HG03097 (cell line): Measurements from ENCODE around the gene COPG1.

Source experiments
- ATAC-seq: cut with Tn5 transposase; IDR thresholded peaks from one replicate; pipeline ENCODE4 v1.9.1; 2021; ENCODE audit not compliant: unreplicated experiment, low FRiP score

Gene COPG1

DNA sequence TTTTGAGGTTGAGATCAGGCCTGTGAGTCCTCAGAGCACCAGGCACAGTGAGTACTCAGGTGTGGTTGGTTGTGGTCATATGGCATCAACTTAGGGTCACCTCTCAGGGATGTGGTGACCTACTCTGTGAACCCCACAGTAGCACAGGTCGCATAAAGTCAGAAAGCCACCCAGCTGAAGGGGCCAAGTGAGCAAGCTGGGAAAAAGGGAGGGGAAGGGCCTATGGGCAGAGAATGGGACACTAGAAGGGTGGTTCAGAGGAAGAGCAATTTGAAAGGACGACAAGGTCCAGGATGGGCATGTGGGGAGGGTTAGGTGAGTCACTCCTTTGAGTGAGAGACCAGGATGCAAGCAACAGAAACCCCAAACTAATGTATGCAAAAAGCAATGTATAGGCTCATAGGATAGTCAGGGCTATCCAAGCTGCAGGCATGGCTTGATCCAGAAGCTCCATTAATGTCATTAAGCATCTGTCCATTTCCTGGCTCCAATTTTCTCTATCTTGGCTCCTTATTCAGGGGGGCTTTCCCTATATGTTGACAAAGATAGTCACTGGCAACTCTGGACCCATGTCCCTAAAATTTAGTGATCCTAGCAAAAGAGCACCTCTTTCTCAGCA is 62.7 kb downstream of the COPG1 start:
- no peak for ATAC-seq

DNA sequence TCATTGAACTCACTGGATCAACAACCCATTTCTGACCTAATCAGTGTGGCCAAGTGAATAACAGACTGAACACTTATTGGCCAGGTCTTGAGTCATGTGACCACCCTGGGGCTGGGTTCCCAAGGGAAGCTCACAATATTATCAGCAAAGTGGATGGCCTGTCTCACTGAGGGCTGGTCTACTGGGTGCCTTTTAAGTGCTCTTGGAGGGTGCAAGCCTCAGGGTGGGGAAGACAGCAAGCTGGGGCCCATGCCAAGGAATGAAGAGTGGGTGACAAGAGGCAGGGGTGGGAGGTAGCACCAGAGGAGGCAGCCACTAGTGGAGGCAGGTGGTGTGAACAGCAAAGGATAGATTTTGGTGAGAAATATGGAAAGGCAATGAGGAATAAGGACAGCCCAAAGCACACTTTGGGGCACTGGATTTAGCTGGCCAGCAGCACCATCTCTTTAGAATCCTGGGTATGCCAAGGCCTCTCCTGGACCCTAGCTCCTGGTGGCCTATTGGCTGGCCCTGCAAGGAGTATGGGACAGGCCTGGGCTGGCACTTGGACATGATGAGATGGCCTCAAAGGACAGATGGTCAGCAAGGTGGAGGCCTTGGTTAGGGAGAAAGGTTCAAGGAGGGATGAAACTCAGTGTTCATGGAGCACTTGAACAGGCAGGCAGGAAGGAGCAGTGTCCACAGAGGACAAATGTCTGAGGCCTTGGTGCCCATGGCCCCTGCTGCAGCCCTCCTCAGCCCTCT is 63.4 kb downstream of the COPG1 start:
- no peak for ATAC-seq

DNA sequence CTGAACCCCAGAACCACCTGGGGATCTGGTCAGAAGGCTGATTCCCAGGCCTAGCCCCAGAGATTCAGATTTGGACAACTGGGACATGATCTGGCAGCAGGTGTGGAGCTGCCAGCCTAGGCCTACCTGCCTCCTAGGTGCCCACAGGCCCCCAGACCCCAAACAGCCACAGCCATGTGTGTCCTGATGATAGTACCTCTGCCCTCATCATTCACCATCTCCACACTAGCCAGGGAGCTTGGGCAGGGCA is 63.9 kb downstream of the COPG1 start:
- no peak for ATAC-seq

DNA sequence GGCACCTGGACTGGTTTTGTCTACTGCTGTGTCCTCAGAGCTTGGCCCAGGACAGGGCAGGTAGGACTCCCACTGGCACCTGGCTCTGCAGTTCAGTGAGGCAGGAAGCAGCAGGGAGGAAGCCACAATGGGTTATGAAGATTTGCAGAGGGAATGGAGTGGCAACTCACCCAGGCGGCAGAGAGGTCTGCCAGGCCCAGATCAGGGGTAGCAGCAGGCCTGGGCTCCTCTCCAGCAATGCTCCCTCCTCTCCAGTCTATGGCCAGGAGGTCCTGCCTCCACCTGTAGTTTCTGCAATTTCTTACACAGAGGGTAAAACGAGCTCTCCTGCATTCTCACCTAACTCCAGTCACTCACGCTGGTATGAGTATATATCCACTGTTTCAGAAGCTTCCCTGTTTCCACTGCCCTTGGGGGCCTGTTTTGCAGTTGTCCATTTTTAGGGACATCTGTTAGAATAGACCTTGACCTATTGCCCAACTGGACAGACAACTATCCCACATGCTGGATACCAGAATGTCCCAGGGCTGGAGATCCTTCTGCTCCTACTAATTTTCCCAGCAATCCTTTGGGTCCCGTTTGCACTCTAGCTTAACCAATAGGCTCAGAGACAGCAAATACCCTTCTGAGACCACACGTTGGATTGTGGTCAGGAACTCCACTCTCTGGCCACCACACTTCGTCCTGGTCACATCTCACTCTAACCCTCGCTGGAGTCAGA is 64.4 kb downstream of the COPG1 start:
- ATAC-seq = no peak

DNA sequence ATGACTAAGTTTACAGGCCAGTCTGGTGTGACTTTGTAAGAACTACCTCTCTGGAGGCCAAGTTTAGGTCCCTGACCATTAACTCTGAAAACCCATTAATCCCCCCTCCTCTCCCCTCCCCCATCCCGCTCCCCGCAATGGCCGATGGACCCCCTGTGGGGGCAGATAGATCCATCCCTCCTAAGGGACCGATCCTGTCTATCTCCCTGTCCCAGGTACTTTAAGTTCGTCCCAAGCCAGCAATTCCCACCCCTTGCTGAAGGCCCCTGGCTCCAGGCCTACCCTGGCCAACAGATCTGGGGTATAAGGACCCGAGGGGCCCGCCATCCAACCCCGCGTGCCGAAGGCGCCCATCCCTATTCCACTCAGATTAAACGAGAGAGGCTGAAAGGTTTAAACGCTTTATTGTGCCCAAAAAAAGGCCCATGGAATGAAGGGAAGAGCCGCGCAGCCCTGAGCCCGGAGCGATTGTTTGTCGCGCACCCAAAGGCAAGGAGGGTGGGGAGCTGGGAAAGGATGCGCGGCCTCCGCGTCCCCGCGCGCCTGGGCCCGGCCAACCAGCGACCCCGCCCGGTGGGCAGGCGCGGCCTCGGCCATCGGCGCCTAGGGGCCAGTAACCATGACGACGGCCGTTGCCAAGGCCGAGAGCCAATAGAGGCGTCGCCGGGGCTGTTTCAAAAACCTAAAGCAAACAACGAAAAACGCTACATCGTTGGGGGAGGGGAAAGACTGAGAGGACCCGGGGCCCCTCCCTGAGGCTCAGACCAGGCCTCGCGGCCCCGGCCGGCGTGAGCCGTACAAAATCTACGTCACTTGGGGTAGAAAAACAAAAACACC is 65.2 kb downstream of the COPG1 start:
- no peak for ATAC-seq

DNA sequence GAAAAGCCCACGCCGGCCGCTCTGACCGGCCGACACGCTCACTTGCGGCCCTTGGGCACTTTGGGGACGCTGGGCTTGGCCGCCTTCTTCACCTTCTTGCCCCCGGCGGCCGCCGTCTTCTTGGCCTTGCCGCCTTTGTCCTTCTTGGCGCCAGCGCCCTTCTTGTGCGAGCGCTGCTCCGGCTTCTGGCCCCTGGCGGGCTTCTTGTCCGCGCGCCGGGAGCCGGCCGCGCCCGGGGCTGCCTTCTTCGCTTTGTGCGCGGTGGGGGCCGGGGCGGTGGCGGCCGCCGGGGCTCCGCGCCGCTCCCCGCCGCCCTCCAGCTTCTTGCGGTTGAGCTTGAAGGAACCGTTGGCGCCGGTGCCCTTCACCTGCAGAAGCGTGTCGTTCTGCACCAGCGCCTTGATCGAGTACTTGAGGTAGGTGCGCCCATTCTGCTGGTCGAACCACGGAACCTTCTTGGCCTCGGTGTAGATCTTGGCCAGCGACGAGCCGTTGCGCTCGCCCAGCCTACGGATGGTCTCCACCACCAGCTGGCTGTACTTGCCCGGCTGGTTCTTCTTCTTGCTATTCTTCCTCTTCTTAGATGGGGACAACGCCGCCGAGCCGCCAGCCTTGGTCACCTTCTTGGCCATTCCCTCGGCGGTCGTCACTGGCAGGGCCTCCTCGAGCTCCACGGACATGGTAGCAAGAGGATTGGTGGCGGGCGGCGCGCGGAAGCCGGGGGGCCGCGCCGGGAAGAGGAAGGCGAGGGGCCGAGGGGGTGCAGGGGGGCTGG is 66.0 kb downstream of the COPG1 start:
- no peak for ATAC-seq

DNA sequence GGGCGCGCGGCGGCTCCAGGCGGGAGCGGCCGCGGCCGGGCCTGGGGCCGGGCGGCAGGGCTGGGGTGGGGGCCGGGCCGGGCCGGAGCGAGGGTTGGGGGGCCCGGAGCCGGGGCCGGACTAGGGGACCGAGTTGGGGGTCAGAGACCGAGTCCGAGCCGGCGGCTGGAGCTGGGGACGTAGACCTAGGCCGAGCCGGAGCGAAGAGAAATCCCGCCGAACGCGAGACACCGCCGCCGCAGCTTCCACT is 66.5 kb downstream of the COPG1 start:
- no peak for ATAC-seq

DNA sequence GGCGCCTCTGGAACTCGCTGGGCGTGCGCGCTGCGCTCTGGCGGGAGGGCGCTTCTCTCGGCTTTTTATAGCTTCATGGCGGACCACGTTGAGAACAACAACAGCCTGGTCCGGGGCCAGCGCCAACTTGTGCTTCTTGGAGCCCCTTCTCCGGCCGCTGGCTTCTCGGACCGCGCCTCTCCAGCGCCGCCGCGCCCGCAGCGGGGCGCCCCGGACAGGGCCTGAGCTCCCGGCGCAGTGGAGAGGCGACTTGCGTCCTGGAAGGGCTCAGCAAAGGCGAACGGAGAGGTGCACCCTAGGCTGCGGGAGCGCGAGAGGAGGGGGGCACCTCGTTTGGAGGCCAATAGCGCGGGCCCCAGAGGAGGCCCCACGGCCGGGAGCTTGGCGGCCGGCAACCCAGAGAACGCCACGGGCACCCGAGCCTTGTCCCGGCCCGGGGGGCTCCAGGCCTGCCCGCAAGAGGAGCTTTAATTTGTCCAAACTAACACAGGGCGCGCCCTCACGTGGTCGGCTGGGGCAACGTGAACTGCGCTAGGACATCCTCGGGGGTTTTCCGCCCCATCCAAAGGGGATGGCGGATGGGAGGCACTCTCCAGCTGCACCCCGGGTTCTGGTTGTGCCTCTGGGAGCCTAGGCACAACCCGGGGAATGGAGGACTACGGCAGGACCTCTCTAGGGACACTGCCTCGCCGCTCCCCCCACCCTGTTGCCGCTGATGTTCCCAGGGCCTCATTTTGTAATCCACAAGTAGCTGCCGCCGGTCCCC is 67.0 kb downstream of the COPG1 start:
- no peak for ATAC-seq

DNA sequence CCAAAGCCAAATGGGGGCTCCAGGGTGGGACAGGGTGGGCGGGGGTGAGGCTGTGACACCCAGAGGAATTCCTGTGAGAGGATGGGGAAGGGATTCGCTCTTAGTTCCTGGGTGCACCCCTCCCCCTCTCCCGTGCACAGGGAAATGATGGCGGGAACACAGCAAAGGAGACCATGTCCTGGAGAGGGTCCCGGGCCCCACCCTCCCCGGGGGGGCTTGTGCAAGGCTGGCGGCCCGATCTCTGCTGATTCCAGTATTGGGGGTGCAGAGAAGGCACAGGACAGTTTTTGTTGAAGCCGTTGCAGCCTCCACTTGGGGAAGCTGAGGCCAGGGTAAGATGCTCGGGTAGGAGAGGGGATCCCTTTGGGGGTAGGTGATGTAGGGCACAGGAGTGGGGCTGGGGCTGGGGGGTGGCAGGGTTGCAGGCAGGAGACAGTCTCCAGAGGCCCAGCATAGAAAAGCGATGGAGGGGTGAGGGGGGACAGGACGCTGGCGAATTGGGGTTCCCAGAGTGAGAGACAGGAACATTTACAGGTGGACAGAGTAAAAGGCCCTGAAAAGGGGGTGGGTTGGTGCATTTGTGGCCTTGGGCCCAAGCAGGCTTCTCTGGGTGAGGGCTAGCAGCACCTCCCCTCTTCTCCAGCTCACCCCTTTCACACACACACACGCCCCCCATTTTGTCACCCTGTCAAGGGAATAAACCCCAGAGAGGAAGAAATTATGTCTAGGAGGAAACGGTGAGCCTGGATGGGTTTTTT is 67.8 kb downstream of the COPG1 start:
- no peak for ATAC-seq

DNA sequence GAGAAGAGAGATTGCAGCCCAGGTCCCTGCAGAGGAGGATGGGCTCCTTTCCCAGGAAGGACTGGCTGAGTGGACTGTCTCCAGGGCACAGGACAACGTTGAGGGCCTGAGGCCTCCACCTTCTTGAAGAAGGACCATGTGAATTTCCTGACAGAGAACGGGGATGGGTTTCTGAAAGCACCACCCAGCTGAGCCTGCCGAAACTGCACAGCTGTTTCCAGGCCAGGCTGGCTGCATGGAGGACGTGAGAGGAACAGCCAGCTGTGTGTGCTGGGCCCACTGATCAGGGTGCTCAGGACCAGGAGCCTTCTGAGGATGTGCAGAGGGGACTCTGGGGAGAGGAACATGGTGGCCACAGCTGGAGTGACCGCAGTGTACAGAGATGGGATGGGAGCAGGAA is 68.4 kb downstream of the COPG1 start:
- no peak for ATAC-seq

DNA sequence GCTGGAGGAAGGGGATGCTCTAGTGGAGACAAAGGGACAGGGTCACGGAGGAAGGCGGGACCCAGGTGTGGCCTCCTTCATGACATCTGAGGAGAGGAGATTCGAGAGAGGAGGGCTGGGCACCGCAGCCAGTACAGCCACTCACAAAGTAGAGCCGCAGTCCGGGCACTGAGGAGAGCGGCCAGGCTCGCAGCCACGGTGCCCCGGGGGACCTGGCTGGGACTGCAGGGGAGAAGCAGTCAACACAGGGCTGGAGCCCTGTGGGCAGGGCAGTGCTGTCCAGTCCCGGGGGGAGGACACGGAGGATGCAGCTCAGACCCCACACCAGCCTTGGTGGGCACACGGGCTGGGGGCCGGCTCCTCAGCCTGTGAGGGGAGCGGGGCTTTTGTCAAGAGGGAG is 69.5 kb downstream of the COPG1 start:
- no peak for ATAC-seq

DNA sequence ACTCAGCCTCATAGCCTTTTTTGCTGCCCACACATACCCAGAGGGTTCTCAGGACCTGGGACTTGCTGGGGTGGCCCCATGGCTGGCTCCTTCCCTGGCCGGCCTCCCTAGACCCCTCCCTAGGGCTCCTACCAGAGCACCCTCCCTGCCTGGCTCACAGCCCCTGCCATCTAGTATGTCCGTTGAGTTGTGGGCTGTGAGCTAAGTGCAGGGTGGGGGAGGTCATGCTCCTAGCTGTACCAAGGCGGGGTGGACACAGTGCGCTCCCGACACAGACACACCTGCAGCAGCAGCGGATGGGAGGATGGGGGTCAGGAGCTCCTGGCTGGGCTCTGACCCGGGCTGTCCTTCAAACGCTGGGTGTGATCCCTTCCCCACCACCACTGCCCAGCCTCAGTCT is 70.9 kb downstream of the COPG1 start:
- no peak for ATAC-seq

DNA sequence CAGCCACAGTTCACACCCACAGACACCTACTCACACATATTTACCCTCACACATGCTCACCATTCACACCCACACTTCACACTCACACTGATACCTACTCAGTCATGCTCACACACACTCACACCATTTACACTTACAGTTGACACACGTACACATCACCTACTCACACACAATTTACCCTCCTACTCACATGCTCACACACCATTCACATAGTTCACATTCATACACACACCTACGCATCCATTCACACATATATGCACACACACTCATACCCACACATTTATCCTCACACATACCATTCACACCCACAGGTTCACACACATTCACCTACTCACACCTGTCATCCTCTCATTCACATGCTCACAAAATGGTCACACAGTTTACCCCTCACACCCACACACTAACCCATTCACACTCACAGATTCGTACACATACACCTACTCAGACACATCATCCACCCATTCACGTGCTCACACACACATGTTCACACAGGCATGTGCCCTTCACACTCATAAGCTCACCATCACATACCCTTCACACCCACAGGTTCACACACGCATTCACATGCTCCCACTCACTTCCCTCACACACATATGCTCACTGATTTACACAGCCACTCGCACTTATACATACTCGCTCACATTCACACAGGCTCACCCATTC is 71.5 kb downstream of the COPG1 start:
- ATAC-seq = no peak

DNA sequence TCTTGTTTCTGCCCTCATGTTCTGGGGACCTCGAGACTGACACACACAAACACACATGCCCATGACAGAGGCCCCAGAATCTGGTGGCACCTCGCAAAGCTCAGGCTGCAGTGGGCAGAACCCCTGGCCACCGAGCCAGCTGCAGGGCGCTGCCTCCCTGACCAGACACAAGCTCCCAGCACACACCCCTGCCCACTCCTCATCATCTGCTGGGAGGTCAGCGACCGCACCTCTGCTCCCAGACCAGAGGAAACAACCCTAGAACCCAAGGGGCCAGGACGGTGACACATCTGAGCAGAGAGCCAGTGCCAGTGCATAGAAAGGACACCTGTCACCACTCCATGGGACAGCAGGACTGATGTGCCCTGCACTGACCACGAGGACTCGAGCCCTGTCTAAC is 72.5 kb downstream of the COPG1 start:
- no peak for ATAC-seq

DNA sequence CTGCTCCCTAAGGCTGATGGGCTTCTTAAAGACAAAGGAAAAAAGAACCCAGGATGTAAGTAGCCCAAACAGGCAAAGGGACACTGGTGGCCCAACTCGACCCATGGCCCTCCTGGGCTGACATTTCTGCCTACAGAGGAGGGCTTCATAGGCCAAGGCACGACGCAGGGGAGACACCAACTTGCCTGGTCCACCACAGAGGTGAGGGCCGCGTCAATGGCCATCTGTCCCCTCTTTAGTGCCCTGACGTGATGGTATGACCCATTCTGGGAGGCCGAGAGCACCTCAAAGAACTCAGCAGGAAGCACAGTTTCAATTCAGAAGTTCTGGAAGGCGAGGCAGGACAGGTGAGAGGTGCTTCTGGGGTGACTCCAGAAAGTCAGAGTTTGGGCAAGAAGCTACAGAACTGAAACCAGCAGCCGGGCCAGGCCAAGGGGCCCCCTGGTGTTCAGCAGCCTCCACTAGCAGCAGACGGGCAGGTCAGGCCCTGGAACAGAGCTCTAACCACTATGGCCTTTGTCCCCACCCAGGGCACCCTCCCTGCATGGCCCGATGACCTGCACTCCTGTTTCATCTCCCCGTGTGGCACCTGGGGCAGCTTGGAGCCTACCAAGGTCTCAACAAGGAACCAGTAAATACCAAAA is 74.4 kb downstream of the COPG1 start:
- no peak for ATAC-seq

DNA sequence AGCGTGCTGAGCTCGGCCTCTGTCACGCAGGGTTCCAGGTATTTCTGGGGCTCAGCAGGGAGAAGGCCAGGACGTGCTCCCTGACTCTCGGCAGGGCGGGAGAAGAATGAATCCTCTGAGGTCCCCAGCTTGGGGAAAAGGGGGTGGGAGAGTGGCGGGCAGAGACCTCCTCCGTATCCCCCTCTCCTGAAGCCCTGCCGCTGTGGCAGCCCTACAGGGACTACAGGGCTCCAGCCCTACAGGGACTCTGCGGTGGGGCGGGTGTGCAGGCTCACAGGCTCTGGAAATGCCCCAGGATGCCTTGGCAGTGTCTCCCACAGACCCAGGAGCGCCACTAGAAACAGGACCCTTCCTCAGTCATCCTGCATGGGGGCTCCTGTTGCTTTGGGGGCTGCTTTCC is 75.4 kb downstream of the COPG1 start:
- no peak for ATAC-seq

DNA sequence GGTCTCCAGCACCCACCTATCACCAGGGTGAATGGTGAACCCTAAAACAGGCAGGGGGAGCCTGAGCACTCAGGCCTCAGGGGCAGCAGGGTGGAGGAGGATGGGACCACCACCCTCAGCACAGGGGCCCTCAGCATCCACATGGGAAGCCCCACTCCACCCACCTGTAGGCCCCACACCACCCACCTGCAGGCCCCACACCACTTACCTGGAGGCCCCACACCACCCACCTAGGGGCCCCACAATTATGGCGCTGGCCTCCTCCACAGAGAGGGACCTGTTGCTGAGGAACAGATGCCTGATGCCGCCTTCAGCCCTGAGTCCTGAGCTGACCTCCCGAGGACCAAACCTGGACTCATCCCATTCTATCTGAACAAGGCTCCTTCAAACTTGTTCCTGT is 76.0 kb downstream of the COPG1 start:
- no peak for ATAC-seq

DNA sequence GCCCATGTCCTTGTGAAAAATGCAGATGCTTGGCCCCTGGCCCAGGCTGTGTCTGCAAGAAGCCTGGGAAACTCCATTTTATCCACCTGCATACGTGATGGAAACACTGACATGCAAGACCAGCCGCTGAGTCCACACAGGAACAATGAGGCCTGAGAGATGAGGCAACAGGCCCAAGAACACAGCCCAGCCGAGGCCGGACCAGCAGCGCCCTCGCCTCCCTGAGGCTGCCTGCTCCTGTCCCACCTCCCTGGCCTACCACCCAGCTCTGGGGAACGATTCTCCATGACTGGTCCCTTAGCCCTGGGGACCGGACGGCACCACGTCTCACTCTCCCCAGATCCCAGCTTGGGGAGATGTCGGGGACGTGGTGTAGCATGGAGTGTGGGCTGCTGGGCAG is 76.7 kb downstream of the COPG1 start:
- no peak for ATAC-seq
